HepG2 (cell line): ENCODE measurements around the gene LRP1-AS. TPM values are rescaled to one million over a fixed set of nuclear protein-coding genes. Genes with fewer than 3 reads are reported as not detected.

Source experiments
- BCLAF1 ChIP-seq: fragments of 450-650 bp; IDR thresholded peaks from 2 replicates; pipeline ENCODE4 v1.6.1; 2017; ENCODE audit warnings: mild to moderate bottlenecking
- CHD4 ChIP-seq: fragments of 200-600 bp; sonication (generic); IDR thresholded peaks from 2 replicates; pipeline ENCODE4 v1.7.0; 2017; ENCODE audit warnings: mild to moderate bottlenecking, low read length, borderline replicate concordance
- GMEB2 ChIP-seq: IDR thresholded peaks from 2 replicates; pipeline ENCODE4 v1.6.1; 2016; ENCODE audit warnings: missing biosample characterization, missing genetic modification reagents, low read depth
- HCFC1 ChIP-seq: fragments of 150-350 bp; IDR thresholded peaks from 2 replicates; pipeline ENCODE4 v1.6.1; 2014; ENCODE audit warnings: low read depth, low read length
- ISL2 ChIP-seq: sonication (generic); formaldehyde crosslinking; IDR thresholded peaks from 2 replicates; pipeline ENCODE4 v1.5.0; 2020; ENCODE audit warnings: missing genetic modification reagents
- KDM5A ChIP-seq: fragments of 200-600 bp; sonication (generic); IDR thresholded peaks from 2 replicates; pipeline ENCODE4 v1.7.0; 2018; ENCODE audit warnings: antibody characterized with exemption, mild to moderate bottlenecking, low read length, borderline replicate concordance
- MAX ChIP-seq: IDR thresholded peaks from 2 replicates; pipeline ENCODE4 v1.6.1; 2012; ENCODE audit warnings: inconsistent platforms
- MYPOP ChIP-seq: sonication (generic); formaldehyde crosslinking; IDR thresholded peaks from 2 replicates; pipeline ENCODE4 v1.8.1; 2023; ENCODE audit warnings: mild to moderate bottlenecking, moderate library complexity, missing genetic modification reagents
- NR2F1 ChIP-seq, 2 experiments: fragments of 450-650 bp in 1 of 2; formaldehyde crosslinking in 1 of 2; IDR thresholded peaks; 2 replicates each; pipeline versions ENCODE4 v1.5.0 to v1.6.1; 2016 to 2020; ENCODE audit warnings: mild to moderate bottlenecking in 1 of 2, missing compliant biosample characterization in 1 of 2, missing genetic modification reagents in 1 of 2, moderate library complexity in 1 of 2
- PBX3 ChIP-seq: sonication (generic); formaldehyde crosslinking; IDR thresholded peaks from 2 replicates; pipeline ENCODE4 v1.8.1; 2023; ENCODE audit warnings: missing genetic modification reagents, inconsistent platforms, borderline replicate concordance
- REXO4 ChIP-seq: sonication (generic); formaldehyde crosslinking; IDR thresholded peaks from 2 replicates; pipeline ENCODE4 v1.8.0; 2022; ENCODE audit warnings: missing genetic modification reagents, mild to moderate bottlenecking, borderline replicate concordance
- SALL2 ChIP-seq: sonication (generic); formaldehyde crosslinking; IDR thresholded peaks from 2 replicates; pipeline ENCODE4 v1.8.1; 2023; ENCODE audit warnings: mild to moderate bottlenecking, missing genetic modification reagents, inconsistent platforms
- SYNCRIP ChIP-seq: fragments of 200-400 bp; formaldehyde crosslinking; IDR thresholded peaks from 2 replicates; pipeline ENCODE4 v1.6.1; 2018; ENCODE audit warnings: mild to moderate bottlenecking, low read depth, low read length; ENCODE audit not compliant: insufficient read depth
- ZFP91 ChIP-seq: sonication (generic); formaldehyde crosslinking; IDR thresholded peaks from 2 replicates; pipeline ENCODE4 v1.9.0; 2022; ENCODE audit warnings: missing genetic modification reagents, mild to moderate bottlenecking, borderline replicate concordance
- ZNF230 ChIP-seq: sonication (generic); formaldehyde crosslinking; IDR thresholded peaks from 2 replicates; pipeline ENCODE4 v1.4.0; 2020; ENCODE audit warnings: mild to moderate bottlenecking, missing genetic modification reagents
- ZNF362 ChIP-seq: sonication (generic); formaldehyde crosslinking; IDR thresholded peaks from 2 replicates; pipeline ENCODE4 v1.4.0; 2020; ENCODE audit warnings: missing genetic modification reagents, mild to moderate bottlenecking, borderline replicate concordance
- ZNF460 ChIP-seq: sonication (generic); formaldehyde crosslinking; IDR thresholded peaks from 2 replicates; pipeline ENCODE4 v1.5.1; 2020; ENCODE audit warnings: missing genetic modification reagents, mild to moderate bottlenecking, borderline replicate concordance
- ZSCAN12 ChIP-seq: sonication (generic); formaldehyde crosslinking; IDR thresholded peaks from 2 replicates; pipeline ENCODE4 v1.9.0; 2021; ENCODE audit warnings: mild to moderate bottlenecking, missing genetic modification reagents
- polyA plus RNA-seq, 8 experiments: library from polyadenylated mRNA; depleted of rRNA in 3 of 8; stranded (reverse) in 7 of 8; unstranded in 1 of 8; fragments of >200 nt; fragmentation: Illumina TruSeq in 4 of 8; extraction: Trizol in 4 of 8; gene quantifications; 2 replicates each; pipeline versions ENCODE4 v1.2.1 to v1.2.3, GENCODE V29; 2011 to 2016; ENCODE audit warnings: low read depth in 4 of 8, missing spikeins in 1 of 8, mixed read lengths in 1 of 8; ENCODE audit not compliant: insufficient read depth in 1 of 8
- total RNA-seq, 5 experiments: library from RNA; depleted of rRNA; stranded (reverse); fragments of >200 nt; fragmentation: Illumina TruSeq; extraction: Trizol; gene quantifications; 2 replicates each; pipeline ENCODE4 v1.2.3, GENCODE V29; 2016; ENCODE audit warnings: low read depth in 1 of 5

The LRP1-AS gene
- total and polyA plus RNA-seq, 2 of the 13 experiments (the other 11 are each of a cell fraction or from before 2014, with no cell fraction given): 0.20 TPM; not detected in 1

GRCh38 chr12:57101892-57102695 lies 45.3 kb downstream of the LRP1-AS start (continued):
- no peak for TF ChIP-seq ZNF362
- no peak for TF ChIP-seq CHD4
- TF ChIP-seq MAX: peak; percentile 51
- TF ChIP-seq SALL2 (CRISPR knock-in tag): peak; percentile 29; the same call in 1 of the 2 replicates
- TF ChIP-seq SYNCRIP: no peak
- TF ChIP-seq ZFP91: peak; percentile 84; the same call in 1 of the 2 replicates
- no peak for TF ChIP-seq GMEB2 (CRISPR knock-in tag)
- peak; percentile 74 for TF ChIP-seq ISL2 (CRISPR knock-in tag)
- no peak for TF ChIP-seq HCFC1
- TF ChIP-seq MYPOP: peak; percentile 65; the same call in 1 of the 2 replicates
- TF ChIP-seq BCLAF1: no peak
- TF ChIP-seq NR2F1 (CRISPR knock-in tag; IDR thresholded peaks at IDR 0.05): peak in 1 of 2 experiments; percentile 87; a peak in 3 of 4 replicates
- no peak for TF ChIP-seq ZNF230 (CRISPR knock-in tag)
- TF ChIP-seq ZNF460: no peak
- TF ChIP-seq ZSCAN12: no peak
- no peak for TF ChIP-seq REXO4
- TF ChIP-seq KDM5A: no peak
- TF ChIP-seq PBX3 (CRISPR knock-in tag): no peak
